Trophoblast cell (in vitro differentiated cells and primary cell): ENCODE results near the gene RPTN.

Experiments used
- DNase-seq, 2 donors: peaks; one replicate each; pipeline ENCODE4 v3.0.0-alpha.2; 2016
- H2AFZ ChIP-seq: 2 replicates; pipeline ENCODE4 v1.6.1; 2013; ENCODE audit warnings: low read length, moderate library complexity, mild to moderate bottlenecking; ENCODE audit not compliant: insufficient read depth, poor library complexity
- H2AK5ac ChIP-seq: 2 replicates; pipeline ENCODE4 v1.6.1; 2013; ENCODE audit warnings: mild to moderate bottlenecking, low read length
- H2BK120ac ChIP-seq: 2 replicates; pipeline ENCODE4 v1.6.1; 2013; ENCODE audit warnings: low read length, mild to moderate bottlenecking, moderate library complexity; ENCODE audit not compliant: insufficient read depth, poor library complexity
- H2BK12ac ChIP-seq: 2 replicates; pipeline ENCODE4 v1.6.1; 2013; ENCODE audit warnings: mild to moderate bottlenecking, low read length, moderate library complexity
- H2BK5ac ChIP-seq: 2 replicates; pipeline ENCODE4 v1.6.1; 2013; ENCODE audit warnings: low read length, low read depth, moderate library complexity, mild to moderate bottlenecking; ENCODE audit not compliant: poor library complexity
- H3K14ac ChIP-seq: 2 replicates; pipeline ENCODE4 v1.6.1; 2013; ENCODE audit warnings: mild to moderate bottlenecking, low read length
- H3K18ac ChIP-seq: 2 replicates; pipeline ENCODE4 v1.6.1; 2013; ENCODE audit warnings: mild to moderate bottlenecking, low read length
- H3K23ac ChIP-seq: 2 replicates; pipeline ENCODE4 v1.6.1; 2013; ENCODE audit warnings: low read length
- H3K27ac ChIP-seq: 2 replicates; pipeline ENCODE4 v1.5.1; 2013; ENCODE audit warnings: low read depth, mild to moderate bottlenecking, inconsistent platforms, low read length, moderate library complexity
- H3K27me3 ChIP-seq: 2 replicates; pipeline ENCODE4 v1.6.1; 2013; ENCODE audit warnings: inconsistent platforms, mild to moderate bottlenecking, low read length, moderate library complexity; ENCODE audit not compliant: insufficient read depth
- H3K36me3 ChIP-seq, 2 experiments: 1 replicate in 1 of 2; 2 replicates in 1 of 2; pipeline ENCODE4 v1.6.1; 2013; ENCODE audit warnings: low read length in 2 of 2, mild to moderate bottlenecking in 2 of 2, moderate library complexity in 1 of 2; ENCODE audit not compliant: insufficient read depth in 2 of 2, control insufficient read depth in 1 of 2
- H3K4ac ChIP-seq: 2 replicates; pipeline ENCODE4 v1.6.1; 2013; ENCODE audit warnings: low read depth, mild to moderate bottlenecking, low read length, moderate library complexity
- H3K4me1 ChIP-seq, 2 experiments: 1 replicate in 1 of 2; 2 replicates in 1 of 2; pipeline ENCODE4 v1.6.1; 2013; ENCODE audit warnings: low read length in 2 of 2, mild to moderate bottlenecking in 2 of 2, moderate library complexity in 1 of 2; ENCODE audit not compliant: insufficient read depth in 2 of 2, control insufficient read depth in 1 of 2
- H3K4me2 ChIP-seq: 2 replicates; pipeline ENCODE4 v1.6.1; 2013; ENCODE audit warnings: inconsistent platforms, mild to moderate bottlenecking, low read length, moderate library complexity
- H3K4me3 ChIP-seq: 2 replicates; pipeline ENCODE4 v1.5.1; 2013; ENCODE audit warnings: mild to moderate bottlenecking, low read depth, low read length, inconsistent platforms
- H3K79me1 ChIP-seq: one replicate; pipeline ENCODE4 v1.6.1; 2013; ENCODE audit warnings: low read length
- H3K79me2 ChIP-seq: 2 replicates; pipeline ENCODE4 v1.6.1; 2013; ENCODE audit warnings: low read length, mild to moderate bottlenecking; ENCODE audit not compliant: control insufficient read depth, insufficient read depth, poor library complexity
- H3K9ac ChIP-seq: 2 replicates; pipeline ENCODE4 v1.6.1; 2013; ENCODE audit warnings: mild to moderate bottlenecking, low read length
- H3K9me3 ChIP-seq: 2 replicates; pipeline ENCODE4 v1.6.1; 2013; ENCODE audit warnings: low read depth, mild to moderate bottlenecking, control low read depth, inconsistent platforms, low read length; ENCODE audit not compliant: insufficient read depth
- H4K12ac ChIP-seq: 2 replicates; pipeline ENCODE4 v1.6.1; 2013; ENCODE audit warnings: low read depth, mild to moderate bottlenecking, low read length, moderate library complexity
- H4K8ac ChIP-seq: 2 replicates; pipeline ENCODE4 v1.6.1; 2013; ENCODE audit warnings: low read depth, mild to moderate bottlenecking, low read length, moderate library complexity
- H4K91ac ChIP-seq: one replicate; pipeline ENCODE4 v1.6.1; 2013; ENCODE audit warnings: low read depth, mild to moderate bottlenecking, low read length, moderate library complexity
- WGBS: extraction: QIAGEN DNeasy Blood & Tissue Kit; methylation state at CpG from one replicate; pipeline ENCODE4 v1.1.7; 2013; ENCODE audit warnings: missing lambda C conversion rate; ENCODE audit not compliant: insufficient read length, insufficient coverage; ENCODE audit errors: extremely low coverage; 5-methylcytosine and 5-hydroxymethylcytosine counted together

RPTN gene

GRCh38 chr1:152162792-152163463 is 3.9 kb upstream of the RPTN start:
- H2AK5ac ChIP-seq = no peak overlapping the region
- no peak overlapping the region for H3K23ac ChIP-seq
- H3K9me3 ChIP-seq = peaks cover 5% of the 10 kb centered on the region
- no peak overlapping the region for H4K12ac ChIP-seq
- no peak overlapping the region for H2BK5ac ChIP-seq
- no peaks in the 10 kb centered on the region for H3K4me1 ChIP-seq
- WGBS = no CpG with 5 or more reads among the region's 1 CpG
- H3K4me3 ChIP-seq = no peak overlapping the region
- H3K79me2 ChIP-seq = no peaks in the 10 kb centered on the region
- H3K9ac ChIP-seq = no peak overlapping the region
- H2BK12ac ChIP-seq = no peak overlapping the region
- H3K4ac ChIP-seq = no peak overlapping the region
- H4K91ac ChIP-seq = no peak overlapping the region
- no peaks in the 10 kb centered on the region for H3K36me3 ChIP-seq
- no peak overlapping the region for H3K18ac ChIP-seq
- H3K79me1 ChIP-seq = no peaks in the 10 kb centered on the region
- no peak overlapping the region for H2AFZ ChIP-seq
- H4K8ac ChIP-seq = no peak overlapping the region
- no peak overlapping the region for H2BK120ac ChIP-seq
- H3K27me3 ChIP-seq = no peaks in the 10 kb centered on the region
- DNase-seq = peak in 1 of 2 donors; percentile 25
- H3K27ac ChIP-seq = no peak overlapping the region
- H3K4me2 ChIP-seq = no peak overlapping the region
- H3K14ac ChIP-seq = no peak overlapping the region

- H3K4me2 ChIP-seq = no peak overlapping the region
- no peak overlapping the region for H4K12ac ChIP-seq
- H3K23ac ChIP-seq = no peak overlapping the region
- no peaks in the 10 kb centered on the region for H3K4me1 ChIP-seq
- no peaks in the 10 kb centered on the region for H3K79me1 ChIP-seq
- no peak overlapping the region for H2AK5ac ChIP-seq
- no peak overlapping the region for H3K14ac ChIP-seq
- H3K4me3 ChIP-seq = no peak overlapping the region
- H2BK120ac ChIP-seq = no peak overlapping the region
- no peak overlapping the region for H2BK5ac ChIP-seq
- peaks cover 7% of the 10 kb centered on the region for H3K9me3 ChIP-seq
- no peak overlapping the region for H3K18ac ChIP-seq
- H3K79me2 ChIP-seq = no peaks in the 10 kb centered on the region
- peak in 1 of 2 donors; percentile 27 for DNase-seq
- WGBS = no CpG with 5 or more reads among the region's 3 CpGs
- no peak overlapping the region for H4K8ac ChIP-seq
- H2AFZ ChIP-seq = no peak overlapping the region
- no peak overlapping the region for H2BK12ac ChIP-seq
- H3K36me3 ChIP-seq = no peaks in the 10 kb centered on the region
- H3K27me3 ChIP-seq = no peaks in the 10 kb centered on the region
- no peak overlapping the region for H4K91ac ChIP-seq
- H3K4ac ChIP-seq = no peak overlapping the region
- H3K9ac ChIP-seq = no peak overlapping the region
- H3K27ac ChIP-seq = no peak overlapping the region
Measured at GRCh38 chr1:152160576-152160975, 1.5 kb upstream of the RPTN start.

GRCh38 chr1:152153996-152154395 is 5.0 kb downstream of the RPTN start:
- Histone ChIP-seq H3K79me2 (no peaks in the 10 kb centered on the region), H3K4ac (no peak overlapping the region), H2BK5ac (no peak overlapping the region), H4K12ac (no peak overlapping the region), H3K18ac (no peak overlapping the region), H4K91ac (no peak overlapping the region), H3K36me3 (no peaks in the 10 kb centered on the region), H3K27ac (no peak overlapping the region), H2AFZ (no peak overlapping the region), H2AK5ac (no peak overlapping the region), H3K9ac (no peak overlapping the region), H4K8ac (no peak overlapping the region), H3K79me1 (no peaks in the 10 kb centered on the region), H3K23ac (no peak overlapping the region), H3K4me1 (no peaks in the 10 kb centered on the region), H3K14ac (no peak overlapping the region), H3K27me3 (no peaks in the 10 kb centered on the region), H3K4me3 (no peak overlapping the region), H2BK12ac (no peak overlapping the region), H3K9me3 (peaks cover 15% of the 10 kb centered on the region), H3K4me2 (no peak overlapping the region), H2BK120ac (no peak overlapping the region)
- no CpG with 5 or more reads among the region's 3 CpGs for WGBS
- no peak for DNase-seq

GRCh38 chr1:152151646-152152045 is 7.4 kb downstream of the RPTN start:
- no peak overlapping the region for H2BK5ac ChIP-seq
- H3K9me3 ChIP-seq = peaks cover 19% of the 10 kb centered on the region
- DNase-seq = no peak
- H3K27me3 ChIP-seq = no peaks in the 10 kb centered on the region
- H3K4ac ChIP-seq = no peak overlapping the region
- no peak overlapping the region for H2AFZ ChIP-seq
- no peak overlapping the region for H3K4me3 ChIP-seq
- H3K18ac ChIP-seq = no peak overlapping the region
- no peak overlapping the region for H2AK5ac ChIP-seq
- no peak overlapping the region for H4K91ac ChIP-seq
- no peaks in the 10 kb centered on the region for H3K79me2 ChIP-seq
- H3K14ac ChIP-seq = no peak overlapping the region
- no peaks in the 10 kb centered on the region for H3K36me3 ChIP-seq
- H4K12ac ChIP-seq = no peak overlapping the region
- H3K27ac ChIP-seq = no peak overlapping the region
- no CpG with 5 or more reads among the region's 2 CpGs for WGBS
- H2BK120ac ChIP-seq = no peak overlapping the region
- H3K4me1 ChIP-seq = no peaks in the 10 kb centered on the region
- no peak overlapping the region for H3K4me2 ChIP-seq
- H3K23ac ChIP-seq = no peak overlapping the region
- no peak overlapping the region for H3K9ac ChIP-seq
- no peak overlapping the region for H4K8ac ChIP-seq
- H2BK12ac ChIP-seq = no peak overlapping the region
- H3K79me1 ChIP-seq = no peaks in the 10 kb centered on the region
